K562 (cell line): ENCODE measurements around the gene CYB5R4. TPM values are rescaled to one million over a fixed set of nuclear protein-coding genes. Genes with fewer than 3 reads are reported as not detected.
A peak's percentile ranks its signal among the peaks of the same experiment; 100 is the strongest.

Experiments
- EP400 ChIP-seq: fragments of 450-650 bp; IDR thresholded peaks from 2 replicates; pipeline ENCODE4 v1.6.1; 2017; ENCODE audit warnings: antibody characterized with exemption, mild to moderate bottlenecking, moderate library complexity
- ERF ChIP-seq: fragments of 450-650 bp; formaldehyde crosslinking; IDR thresholded peaks from 2 replicates; pipeline ENCODE4 v1.4.0; 2020; ENCODE audit warnings: mild to moderate bottlenecking, mixed read lengths
- GATAD2B ChIP-seq: fragments of 450-650 bp; IDR thresholded peaks from 2 replicates; pipeline ENCODE4 v1.6.1; 2017; ENCODE audit warnings: mild to moderate bottlenecking, borderline replicate concordance
- NFRKB ChIP-seq: fragments of 450-650 bp; IDR thresholded peaks from 2 replicates; pipeline ENCODE4 v1.6.1; 2016; ENCODE audit warnings: low read depth
- POLR2H ChIP-seq: IDR thresholded peaks from 2 replicates; pipeline ENCODE4 v1.6.1; 2016; ENCODE audit warnings: missing genetic modification characterization, low read depth, mild to moderate bottlenecking, control low read depth, missing compliant biosample characterization, moderate library complexity
- SREBF2 ChIP-seq: sonication (generic); formaldehyde crosslinking; IDR thresholded peaks from 2 replicates; pipeline ENCODE4 v1.4.0; 2020; ENCODE audit warnings: mild to moderate bottlenecking, missing genetic modification reagents
- polyA plus RNA-seq, 8 experiments: library from polyadenylated mRNA; depleted of rRNA in 4 of 8; stranded (reverse) in 5 of 8; unstranded in 3 of 8; fragments of >200 nt; fragmentation: Nextera tagmentation in 2 of 8; fragmentation: Illumina TruSeq in 1 of 8; extraction: Ambion mirVana in 2 of 8; extraction: Trizol in 1 of 8; gene quantifications; 2 replicates each; pipeline versions ENCODE4 v1.2.1 to v1.2.3, GENCODE V29; 2011 to 2014; ENCODE audit warnings: inconsistent platforms in 1 of 8, missing spikeins in 1 of 8
- total RNA-seq, 7 experiments: library from RNA; depleted of rRNA in 6 of 7; stranded (reverse); fragments of >200 nt in 6 of 7; fragmentation: Illumina TruSeq in 2 of 7; extraction: Trizol in 2 of 7; gene quantifications; 2 replicates each; pipeline versions ENCODE4 v1.2.1 to v1.2.3, GENCODE V29; 2011 to 2021; ENCODE audit warnings: low replicate concordance in 1 of 7
- TF ChIP-seq, protein P1 (sequence below): fragments of 450-650 bp; IDR thresholded peaks from 2 replicates; pipeline ENCODE4 v1.7.0; 2016; ENCODE audit warnings: borderline replicate concordance
- TF ChIP-seq, protein P2 (sequence below), 2 experiments: fragments of 450-650 bp; formaldehyde crosslinking in 1 of 2; IDR thresholded peaks; 2 replicates each; pipeline versions ENCODE4 v1.4.0 to v1.6.1; 2014 to 2020; ENCODE audit warnings: mild to moderate bottlenecking in 2 of 2, borderline replicate concordance in 1 of 2, low read depth in 1 of 2
- TF ChIP-seq, protein P3 (sequence below): fragments of 450-650 bp; formaldehyde crosslinking; IDR thresholded peaks from 2 replicates; pipeline ENCODE4 v1.4.0; 2020; ENCODE audit warnings: mild to moderate bottlenecking, mixed read lengths
- TF ChIP-seq, protein P4 (sequence below): IDR thresholded peaks from 2 replicates; pipeline ENCODE4 v1.6.1; 2014; ENCODE audit warnings: antibody characterized with exemption
- TF ChIP-seq, protein P5 (sequence below): fragments of 450-650 bp; formaldehyde crosslinking; IDR thresholded peaks from 2 replicates; pipeline ENCODE4 v1.4.0; 2020; ENCODE audit warnings: mild to moderate bottlenecking, moderate library complexity

Gene CYB5R4
- total and polyA plus RNA-seq, 9 of the 15 experiments (the other 6 are each of a cell fraction or from before 2014, with no cell fraction given) = 5.9 to 23.1 (median 19.0) TPM

DNA sequence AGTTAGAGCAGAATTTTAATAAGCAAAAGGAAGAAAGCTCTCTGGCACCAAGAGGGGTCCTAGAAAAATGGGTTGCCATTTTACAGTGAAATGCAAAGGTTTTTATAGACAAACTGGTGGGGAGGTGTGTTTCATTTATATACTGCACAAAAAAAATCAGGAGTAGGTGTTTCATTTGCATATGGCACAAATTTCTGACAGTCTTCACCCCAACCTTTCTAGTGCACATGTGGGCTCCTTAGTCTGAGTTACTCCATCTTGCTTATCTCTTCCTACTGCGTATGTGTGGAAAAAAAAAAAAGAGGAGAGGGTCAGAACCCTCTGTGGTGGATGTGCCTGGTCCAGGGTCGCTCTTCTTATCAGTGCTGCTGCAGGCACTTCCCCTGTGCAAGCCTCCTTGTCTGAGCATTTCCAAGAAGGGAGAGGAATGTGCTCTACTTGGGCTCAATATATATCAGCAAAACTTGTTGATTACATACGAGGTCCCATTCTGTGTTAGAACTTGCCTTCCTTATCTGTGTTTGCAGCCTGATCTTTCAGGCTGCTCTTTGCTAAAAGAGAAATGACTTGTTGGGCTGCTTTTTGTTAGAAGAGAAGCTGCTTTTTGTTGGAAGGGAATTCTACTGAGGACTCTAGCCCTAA is 115.0 kb downstream of the CYB5R4 start (continued):
- TF ChIP-seq, protein P1, sequence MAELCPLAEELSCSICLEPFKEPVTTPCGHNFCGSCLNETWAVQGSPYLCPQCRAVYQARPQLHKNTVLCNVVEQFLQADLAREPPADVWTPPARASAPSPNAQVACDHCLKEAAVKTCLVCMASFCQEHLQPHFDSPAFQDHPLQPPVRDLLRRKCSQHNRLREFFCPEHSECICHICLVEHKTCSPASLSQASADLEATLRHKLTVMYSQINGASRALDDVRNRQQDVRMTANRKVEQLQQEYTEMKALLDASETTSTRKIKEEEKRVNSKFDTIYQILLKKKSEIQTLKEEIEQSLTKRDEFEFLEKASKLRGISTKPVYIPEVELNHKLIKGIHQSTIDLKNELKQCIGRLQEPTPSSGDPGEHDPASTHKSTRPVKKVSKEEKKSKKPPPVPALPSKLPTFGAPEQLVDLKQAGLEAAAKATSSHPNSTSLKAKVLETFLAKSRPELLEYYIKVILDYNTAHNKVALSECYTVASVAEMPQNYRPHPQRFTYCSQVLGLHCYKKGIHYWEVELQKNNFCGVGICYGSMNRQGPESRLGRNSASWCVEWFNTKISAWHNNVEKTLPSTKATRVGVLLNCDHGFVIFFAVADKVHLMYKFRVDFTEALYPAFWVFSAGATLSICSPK = 0 out of 2 replicates have a peak, but pooled peaks have one; percentile 36
- TF ChIP-seq, protein P2, sequence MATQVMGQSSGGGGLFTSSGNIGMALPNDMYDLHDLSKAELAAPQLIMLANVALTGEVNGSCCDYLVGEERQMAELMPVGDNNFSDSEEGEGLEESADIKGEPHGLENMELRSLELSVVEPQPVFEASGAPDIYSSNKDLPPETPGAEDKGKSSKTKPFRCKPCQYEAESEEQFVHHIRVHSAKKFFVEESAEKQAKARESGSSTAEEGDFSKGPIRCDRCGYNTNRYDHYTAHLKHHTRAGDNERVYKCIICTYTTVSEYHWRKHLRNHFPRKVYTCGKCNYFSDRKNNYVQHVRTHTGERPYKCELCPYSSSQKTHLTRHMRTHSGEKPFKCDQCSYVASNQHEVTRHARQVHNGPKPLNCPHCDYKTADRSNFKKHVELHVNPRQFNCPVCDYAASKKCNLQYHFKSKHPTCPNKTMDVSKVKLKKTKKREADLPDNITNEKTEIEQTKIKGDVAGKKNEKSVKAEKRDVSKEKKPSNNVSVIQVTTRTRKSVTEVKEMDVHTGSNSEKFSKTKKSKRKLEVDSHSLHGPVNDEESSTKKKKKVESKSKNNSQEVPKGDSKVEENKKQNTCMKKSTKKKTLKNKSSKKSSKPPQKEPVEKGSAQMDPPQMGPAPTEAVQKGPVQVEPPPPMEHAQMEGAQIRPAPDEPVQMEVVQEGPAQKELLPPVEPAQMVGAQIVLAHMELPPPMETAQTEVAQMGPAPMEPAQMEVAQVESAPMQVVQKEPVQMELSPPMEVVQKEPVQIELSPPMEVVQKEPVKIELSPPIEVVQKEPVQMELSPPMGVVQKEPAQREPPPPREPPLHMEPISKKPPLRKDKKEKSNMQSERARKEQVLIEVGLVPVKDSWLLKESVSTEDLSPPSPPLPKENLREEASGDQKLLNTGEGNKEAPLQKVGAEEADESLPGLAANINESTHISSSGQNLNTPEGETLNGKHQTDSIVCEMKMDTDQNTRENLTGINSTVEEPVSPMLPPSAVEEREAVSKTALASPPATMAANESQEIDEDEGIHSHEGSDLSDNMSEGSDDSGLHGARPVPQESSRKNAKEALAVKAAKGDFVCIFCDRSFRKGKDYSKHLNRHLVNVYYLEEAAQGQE (IDR thresholded peaks at IDR 0.05; ENCODE audit: borderline replicate concordance) = peak; percentile 54; the same call in 1 of the 2 replicates
- TF ChIP-seq, protein P2 (CRISPR knock-in tag; IDR thresholded peaks at IDR 0.05; ENCODE audit: low read depth) = peak; percentile 65; the same call in 1 of the 2 replicates
- TF ChIP-seq NFRKB (peak; percentile 84), SREBF2 (no peak), ERF (CRISPR knock-in tag) (peak; percentile 94), GATAD2B (peak; percentile 84), EP400 (peak; percentile 68), POLR2H (no peak; the same call in 1 of the 2 replicates)
- TF ChIP-seq, protein P3, sequence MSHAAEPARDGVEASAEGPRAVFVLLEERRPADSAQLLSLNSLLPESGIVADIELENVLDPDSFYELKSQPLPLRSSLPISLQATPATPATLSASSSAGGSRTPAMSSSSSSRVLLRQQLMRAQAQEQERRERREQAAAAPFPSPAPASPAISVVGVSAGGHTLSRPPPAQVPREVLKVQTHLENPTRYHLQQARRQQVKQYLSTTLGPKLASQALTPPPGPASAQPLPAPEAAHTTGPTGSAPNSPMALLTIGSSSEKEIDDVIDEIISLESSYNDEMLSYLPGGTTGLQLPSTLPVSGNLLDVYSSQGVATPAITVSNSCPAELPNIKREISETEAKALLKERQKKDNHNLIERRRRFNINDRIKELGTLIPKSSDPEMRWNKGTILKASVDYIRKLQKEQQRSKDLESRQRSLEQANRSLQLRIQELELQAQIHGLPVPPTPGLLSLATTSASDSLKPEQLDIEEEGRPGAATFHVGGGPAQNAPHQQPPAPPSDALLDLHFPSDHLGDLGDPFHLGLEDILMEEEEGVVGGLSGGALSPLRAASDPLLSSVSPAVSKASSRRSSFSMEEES = 0 out of 2 replicates have a peak, but pooled peaks have one; percentile 21
- TF ChIP-seq, protein P4, sequence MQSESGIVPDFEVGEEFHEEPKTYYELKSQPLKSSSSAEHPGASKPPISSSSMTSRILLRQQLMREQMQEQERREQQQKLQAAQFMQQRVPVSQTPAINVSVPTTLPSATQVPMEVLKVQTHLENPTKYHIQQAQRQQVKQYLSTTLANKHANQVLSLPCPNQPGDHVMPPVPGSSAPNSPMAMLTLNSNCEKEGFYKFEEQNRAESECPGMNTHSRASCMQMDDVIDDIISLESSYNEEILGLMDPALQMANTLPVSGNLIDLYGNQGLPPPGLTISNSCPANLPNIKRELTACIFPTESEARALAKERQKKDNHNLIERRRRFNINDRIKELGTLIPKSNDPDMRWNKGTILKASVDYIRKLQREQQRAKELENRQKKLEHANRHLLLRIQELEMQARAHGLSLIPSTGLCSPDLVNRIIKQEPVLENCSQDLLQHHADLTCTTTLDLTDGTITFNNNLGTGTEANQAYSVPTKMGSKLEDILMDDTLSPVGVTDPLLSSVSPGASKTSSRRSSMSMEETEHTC = no peak
- TF ChIP-seq, protein P5, sequence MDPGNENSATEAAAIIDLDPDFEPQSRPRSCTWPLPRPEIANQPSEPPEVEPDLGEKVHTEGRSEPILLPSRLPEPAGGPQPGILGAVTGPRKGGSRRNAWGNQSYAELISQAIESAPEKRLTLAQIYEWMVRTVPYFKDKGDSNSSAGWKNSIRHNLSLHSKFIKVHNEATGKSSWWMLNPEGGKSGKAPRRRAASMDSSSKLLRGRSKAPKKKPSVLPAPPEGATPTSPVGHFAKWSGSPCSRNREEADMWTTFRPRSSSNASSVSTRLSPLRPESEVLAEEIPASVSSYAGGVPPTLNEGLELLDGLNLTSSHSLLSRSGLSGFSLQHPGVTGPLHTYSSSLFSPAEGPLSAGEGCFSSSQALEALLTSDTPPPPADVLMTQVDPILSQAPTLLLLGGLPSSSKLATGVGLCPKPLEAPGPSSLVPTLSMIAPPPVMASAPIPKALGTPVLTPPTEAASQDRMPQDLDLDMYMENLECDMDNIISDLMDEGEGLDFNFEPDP = 0 out of 2 replicates have a peak, but pooled peaks have one; percentile 72
